GM10248 (cell line): ENCODE results near the gene KHDRBS1.

ENCODE experiments used
- CTCF ChIA-PET: fragments of 300-600 bp; sonication (Branson Sonifier 250); formaldehyde crosslinking; extraction: SDS; loops from one replicate; lab custom pipeline; 2021; ENCODE audit warnings: antibody characterized with exemption; lab: Yijun Ruan, JAX
- POLR2A ChIA-PET: fragments of 350-650 bp; sonication (Branson Sonifier 250); formaldehyde crosslinking; extraction: SDS; loops from one replicate; lab custom pipeline; 2020; ENCODE audit warnings: antibody characterized with exemption; lab: Yijun Ruan, JAX
- DNase-seq: peaks from one replicate; pipeline ENCODE4 v3.0.0; 2012; ENCODE audit errors: extremely low spot score
- TF ChIP-seq, protein P1 (sequence below): IDR thresholded peaks from 2 replicates; pipeline ENCODE4 v1.5.1; 2012; ENCODE audit warnings: mild to moderate bottlenecking, low read depth; ENCODE audit errors: extremely low read depth, missing control alignments, control extremely low read depth

Gene KHDRBS1

DNA sequence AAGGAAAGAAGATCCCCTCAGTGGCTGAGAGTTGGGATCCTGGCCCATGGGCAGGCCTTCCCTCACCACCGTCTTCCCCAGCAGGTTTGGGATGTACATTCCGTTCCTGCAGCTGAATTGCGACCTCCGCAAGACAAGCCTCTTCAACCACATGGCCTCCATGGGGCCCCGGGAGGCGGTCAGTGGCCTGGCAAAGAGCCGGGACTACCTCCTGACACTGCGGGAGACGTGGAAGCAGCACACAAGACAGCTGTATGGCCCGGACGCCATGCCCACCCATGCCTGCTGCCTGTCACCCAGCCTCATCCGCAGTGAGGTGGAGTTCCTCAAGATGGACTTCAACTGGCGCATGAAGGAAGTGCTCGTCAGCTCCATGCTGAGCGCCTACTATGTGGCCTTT is 77.9 kb downstream of the KHDRBS1 start:
- ChIA-PET CTCF (interaction anchor here (1.0 to 1.3 kb wide), 2 partner anchors 8 to 17 kb away, joined by 4 to 5 read pairs; no protein-coding TSS in a partner anchor), POLR2A (interaction anchor here (0.6 kb wide), 2 partner anchors 10 to 220 kb away, joined by 8 to 13 read pairs; no protein-coding TSS in a partner anchor)
- no peak for DNase-seq
- TF ChIP-seq, protein P1, sequence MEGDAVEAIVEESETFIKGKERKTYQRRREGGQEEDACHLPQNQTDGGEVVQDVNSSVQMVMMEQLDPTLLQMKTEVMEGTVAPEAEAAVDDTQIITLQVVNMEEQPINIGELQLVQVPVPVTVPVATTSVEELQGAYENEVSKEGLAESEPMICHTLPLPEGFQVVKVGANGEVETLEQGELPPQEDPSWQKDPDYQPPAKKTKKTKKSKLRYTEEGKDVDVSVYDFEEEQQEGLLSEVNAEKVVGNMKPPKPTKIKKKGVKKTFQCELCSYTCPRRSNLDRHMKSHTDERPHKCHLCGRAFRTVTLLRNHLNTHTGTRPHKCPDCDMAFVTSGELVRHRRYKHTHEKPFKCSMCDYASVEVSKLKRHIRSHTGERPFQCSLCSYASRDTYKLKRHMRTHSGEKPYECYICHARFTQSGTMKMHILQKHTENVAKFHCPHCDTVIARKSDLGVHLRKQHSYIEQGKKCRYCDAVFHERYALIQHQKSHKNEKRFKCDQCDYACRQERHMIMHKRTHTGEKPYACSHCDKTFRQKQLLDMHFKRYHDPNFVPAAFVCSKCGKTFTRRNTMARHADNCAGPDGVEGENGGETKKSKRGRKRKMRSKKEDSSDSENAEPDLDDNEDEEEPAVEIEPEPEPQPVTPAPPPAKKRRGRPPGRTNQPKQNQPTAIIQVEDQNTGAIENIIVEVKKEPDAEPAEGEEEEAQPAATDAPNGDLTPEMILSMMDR, result no peak
